Endothelial cell of umbilical vein (primary cell): ENCODE measurements around the gene NDUFB10. TPM values are rescaled to one million over a fixed set of nuclear protein-coding genes. Genes with fewer than 3 reads are reported as not detected.

ENCODE experiments used
- BruUV-seq: library from RNA; stranded (reverse); fragments of 400-500 nt; replicated peaks from 2 replicates; lab custom pipeline; 2021; lab: Mats Ljungman, UMichigan
- CTCF ChIA-PET: fragments of 300-600, 350-600 bp; sonication (Branson Sonifier 250); formaldehyde crosslinking; loops from one replicate; lab custom pipeline; 2021; ENCODE audit warnings: antibody characterized with exemption, inconsistent platforms; lab: Charles Lee
- POLR2A ChIA-PET: fragments of 300-600, 350-600 bp; sonication (Branson Sonifier 250); formaldehyde crosslinking; loops from one replicate; lab custom pipeline; 2021; ENCODE audit warnings: antibody characterized with exemption, inconsistent platforms; lab: Charles Lee
- DNase-seq: peaks from one replicate; pipeline ENCODE4 v3.0.0-alpha.2; 2011; ENCODE audit warnings: low read depth, low spot score
- FAIRE-seq: peaks from 2 replicates; lab custom pipeline; 2011; peaks lifted over from hg19 to GRCh38; lab: Jason Lieb, UNC
- H2AFZ ChIP-seq: 2 replicates; pipeline ENCODE4 v1.6.0; 2012; ENCODE audit warnings: low read depth, low read length, control low read depth, inconsistent platforms
- H3K27ac ChIP-seq: 2 replicates; pipeline ENCODE4 v1.5.1; 2011; ENCODE audit warnings: low read depth, mild to moderate bottlenecking, control low read depth, low read length, moderate library complexity; ENCODE audit not compliant: insufficient read depth
- H3K27me3 ChIP-seq, 2 experiments: 2 replicates each; pipeline versions ENCODE4 v1.6.0 to v1.6.1; 2011; ENCODE audit warnings: low read length in 2 of 2, mixed read lengths in 1 of 2; ENCODE audit not compliant: control insufficient read depth in 2 of 2, insufficient read depth in 2 of 2
- H3K36me3 ChIP-seq, 2 experiments: 2 replicates in 1 of 2; 3 replicates in 1 of 2; pipeline ENCODE4 v1.5.1; 2011; ENCODE audit warnings: low read length in 2 of 2, mild to moderate bottlenecking in 1 of 2, moderate library complexity in 1 of 2; ENCODE audit not compliant: control insufficient read depth in 2 of 2, insufficient read depth in 2 of 2; ENCODE audit errors: extremely low read depth in 1 of 2
- H3K4me1 ChIP-seq: 3 replicates; pipeline ENCODE4 v1.5.1; 2011; ENCODE audit warnings: mild to moderate bottlenecking, low read length; ENCODE audit not compliant: control insufficient read depth, insufficient read depth; ENCODE audit errors: extremely low read depth
- H3K4me2 ChIP-seq: 2 replicates; pipeline ENCODE4 v1.6.1; 2011; ENCODE audit warnings: low read length, control low read depth, mixed read lengths; ENCODE audit not compliant: insufficient read depth
- H3K4me3 ChIP-seq, 3 experiments: fragments of 200-600 bp in 1 of 3; sonication (generic), shearing (Covaris generic) in 1 of 3; replicated peaks in 1 of 3; 2 replicates each; pipeline ENCODE4 v1.5.1; 2011 to 2016; ENCODE audit warnings: control low read depth in 3 of 3, low read length in 3 of 3, mild to moderate bottlenecking in 2 of 3, inconsistent platforms in 1 of 3, low read depth in 1 of 3, moderate library complexity in 1 of 3; ENCODE audit not compliant: insufficient read depth in 1 of 3
- H3K79me2 ChIP-seq: 2 replicates; pipeline ENCODE4 v1.6.0; 2012; ENCODE audit warnings: low read length, inconsistent platforms; ENCODE audit not compliant: control insufficient read depth, insufficient read depth
- H3K9ac ChIP-seq: replicated peaks from 2 replicates; pipeline ENCODE3; 2011; ENCODE audit warnings: low read length, control low read depth; ENCODE audit not compliant: insufficient read depth; ENCODE audit errors: extremely low read depth
- H3K9me1 ChIP-seq: replicated peaks from 3 replicates; pipeline ENCODE4 v1.6.0; 2011; ENCODE audit warnings: mild to moderate bottlenecking, low read length; ENCODE audit not compliant: control insufficient read depth, insufficient read depth; ENCODE audit errors: extremely low read depth
- H3K9me3 ChIP-seq: replicated peaks from 2 replicates; pipeline ENCODE4 v1.5.1; 2012; ENCODE audit warnings: low read length, inconsistent platforms; ENCODE audit not compliant: control insufficient read depth, insufficient read depth
- H4K20me1 ChIP-seq: replicated peaks from 2 replicates; pipeline ENCODE3; 2011; ENCODE audit warnings: mild to moderate bottlenecking, low read length; ENCODE audit not compliant: control insufficient read depth, insufficient read depth; ENCODE audit errors: extremely low read depth
- EZH2 ChIP-seq: IDR thresholded peaks from 2 replicates; pipeline ENCODE4 v1.6.1; 2012; ENCODE audit warnings: borderline replicate concordance, low read depth, mild to moderate bottlenecking, moderate library complexity, low read length, inconsistent platforms; ENCODE audit not compliant: severe bottlenecking
- GATA2 ChIP-seq: IDR thresholded peaks from 2 replicates; pipeline ENCODE4 v1.7.0; 2011; ENCODE audit warnings: low read depth, mild to moderate bottlenecking, moderate library complexity, mixed read lengths, low read length; ENCODE audit not compliant: insufficient read length, insufficient read depth
- MAX ChIP-seq: IDR thresholded peaks from 2 replicates; pipeline ENCODE4 v1.6.1; 2011; ENCODE audit not compliant: insufficient read depth, insufficient read length
- MYC ChIP-seq: IDR thresholded peaks from one replicate; pipeline ENCODE4 v1.6.1; 2011; ENCODE audit warnings: mild to moderate bottlenecking, low read depth, low read length
- POLR2AphosphoS5 ChIP-seq: IDR thresholded peaks from 2 replicates; pipeline ENCODE4 v1.6.1; 2012; ENCODE audit warnings: low read depth, mild to moderate bottlenecking, control low read depth, low read length, moderate library complexity; ENCODE audit not compliant: insufficient read depth
- dilution Hi-C: fragments of 300-500 bp; cut with MboI; formaldehyde crosslinking; loops from one replicate; pipeline ENCODE4 v1.15.0; 2019; ENCODE audit warnings: low sequenced_read_pairs; ENCODE audit not compliant: extremely low pct_ligation_motif_present
- intact Hi-C: fragments of 100-400 bp; cut with micrococcal nuclease; formaldehyde crosslinking; loops from one replicate; pipeline ENCODE4 v1.10.0; 2022
- polyA plus RNA-seq, 4 experiments: library from polyadenylated mRNA; depleted of rRNA in 3 of 4; stranded (reverse) in 3 of 4; unstranded in 1 of 4; fragments of >200 nt; gene quantifications; 2 replicates each; pipeline versions ENCODE4 v1.2.1 to v1.2.3, GENCODE V29; 2011 to 2012; ENCODE audit warnings: missing spikeins in 1 of 4
- total RNA-seq: library from RNA; stranded (reverse); gene quantifications from 2 replicates; pipeline ENCODE4 v1.2.3, GENCODE V29; 2021
- TF ChIP-seq, protein P1 (sequence below), 2 donors: IDR thresholded peaks; 1 replicate in 1 of 2; 2 replicates in 1 of 2; pipeline ENCODE4 v1.5.1; 2011; ENCODE audit warnings: low read length in 2 of 2, mild to moderate bottlenecking in 2 of 2, moderate library complexity in 2 of 2, control low read depth in 1 of 2, inconsistent platforms in 1 of 2, low read depth in 1 of 2; ENCODE audit not compliant: insufficient read depth in 1 of 2; ENCODE audit errors: extremely low read depth in 1 of 2

NDUFB10 gene
- total and polyA plus RNA-seq, 2 donors (not counting 3 experiments of a cell fraction or from before 2014, with no cell fraction given): 124 to 167 TPM

DNA sequence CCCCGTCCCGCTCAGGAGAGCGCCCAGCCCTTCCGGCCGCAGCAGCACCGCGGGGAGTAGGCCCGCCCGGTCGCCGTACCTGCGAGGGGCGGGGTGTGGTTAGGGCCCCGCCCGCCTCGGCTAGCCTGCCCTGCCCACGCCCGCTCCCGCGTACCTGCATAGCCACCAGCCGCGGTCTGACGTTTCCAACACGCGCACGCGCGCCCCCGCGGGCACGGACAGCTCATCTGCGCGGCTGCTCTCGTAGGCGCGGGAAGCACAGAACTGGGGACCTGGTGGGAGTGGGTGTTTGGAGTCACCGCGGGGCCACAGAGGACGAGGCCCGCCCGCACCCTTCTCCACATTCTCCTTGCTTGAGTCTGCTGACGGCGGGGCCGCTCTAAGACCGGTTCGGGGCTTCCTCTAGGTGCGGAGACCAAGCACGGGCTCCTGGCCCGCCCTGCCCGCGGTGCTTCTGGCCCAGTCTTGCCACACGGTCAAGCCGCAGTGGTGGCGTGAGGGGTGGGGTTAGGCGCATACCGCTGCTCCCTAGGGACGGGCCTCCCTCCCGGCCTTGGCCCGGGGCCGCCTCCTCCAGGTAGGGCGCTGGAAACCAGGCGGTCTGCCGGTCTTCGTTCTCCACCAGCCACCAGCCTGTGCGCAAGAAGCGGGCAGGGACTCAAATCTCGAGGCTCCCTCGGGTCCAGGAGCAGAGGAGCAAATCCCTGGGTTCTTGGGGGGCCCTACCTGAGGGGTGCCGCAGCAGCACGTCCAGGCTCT lies 20.1 kb downstream of the NDUFB10 start:
- Histone ChIP-seq H3K4me1 (peaks cover 7% of the 10 kb centered on the region), H3K4me2 (no peak overlapping the region), H4K20me1 (no peaks in the 10 kb centered on the region), H2AFZ (no peak overlapping the region), H3K27me3 (peaks cover 35 to 41% of the 10 kb centered on the region in 2 experiments), H3K9ac (no peak overlapping the region), H3K4me3 (no peak overlapping the region), H3K9me3 (no peaks in the 10 kb centered on the region), H3K9me1 (no peaks in the 10 kb centered on the region), H3K27ac (no peak overlapping the region), H3K36me3 (peaks cover 9 to 35% of the 10 kb centered on the region in 2 experiments), H3K79me2 (no peaks in the 10 kb centered on the region)
- ChIA-PET POLR2A (no interaction called here), CTCF (interaction anchor here (0.9 to 5.0 kb wide), 2 partner anchors 24 to 161 kb away, joined by 3 to 21 read pairs; no protein-coding TSS in a partner anchor)
- TF ChIP-seq POLR2AphosphoS5 (peak; percentile 30), GATA2 (no peak)
- BruUV-seq: no TSS peak
- DNase-seq: no peak
- intact Hi-C loops (no loop called here), dilution Hi-C loops (no loop called here)
- no peak for FAIRE-seq

DNA sequence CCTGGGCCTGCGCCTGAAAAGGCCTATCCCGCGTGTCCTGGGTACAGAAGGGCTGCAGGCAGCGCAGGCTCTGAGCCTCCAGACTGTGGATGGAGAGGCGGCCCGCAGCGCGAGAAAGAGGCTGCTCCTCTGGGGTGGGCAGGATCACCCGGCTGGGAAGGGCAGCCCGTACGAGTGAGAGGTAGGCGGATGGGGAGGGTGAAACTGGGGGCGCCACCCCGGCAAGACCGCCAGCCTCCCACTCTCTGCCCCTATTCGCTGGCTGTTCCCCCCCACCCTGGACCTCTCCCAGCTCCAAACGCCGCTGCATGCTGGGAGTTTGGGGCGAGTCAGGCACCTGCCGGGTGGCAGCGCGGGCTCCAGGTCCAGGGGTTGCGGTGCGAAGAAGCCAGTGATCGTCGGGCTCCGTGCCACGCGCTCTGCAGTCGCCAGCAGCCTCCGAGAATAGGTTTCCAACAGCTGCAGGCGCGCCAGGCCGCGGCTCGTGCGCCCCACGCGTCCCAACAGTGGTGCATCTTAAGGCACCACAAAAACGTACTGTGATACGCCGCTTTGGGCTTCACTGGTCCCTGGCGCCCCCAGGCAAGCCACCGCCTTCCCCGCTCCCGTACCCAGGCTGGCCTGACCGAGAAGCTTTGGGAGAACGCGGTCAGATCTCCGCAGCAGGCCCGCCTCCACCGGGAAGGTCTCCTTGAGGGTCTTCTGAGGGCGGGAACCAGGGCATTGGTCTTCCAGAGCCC lies 20.9 kb downstream of the NDUFB10 start:
- H4K20me1 ChIP-seq: no peaks in the 10 kb centered on the region
- no peak for TF ChIP-seq MYC
- TF ChIP-seq MAX: no peak
- TF ChIP-seq EZH2: peak; percentile 98
- TF ChIP-seq, protein P1, sequence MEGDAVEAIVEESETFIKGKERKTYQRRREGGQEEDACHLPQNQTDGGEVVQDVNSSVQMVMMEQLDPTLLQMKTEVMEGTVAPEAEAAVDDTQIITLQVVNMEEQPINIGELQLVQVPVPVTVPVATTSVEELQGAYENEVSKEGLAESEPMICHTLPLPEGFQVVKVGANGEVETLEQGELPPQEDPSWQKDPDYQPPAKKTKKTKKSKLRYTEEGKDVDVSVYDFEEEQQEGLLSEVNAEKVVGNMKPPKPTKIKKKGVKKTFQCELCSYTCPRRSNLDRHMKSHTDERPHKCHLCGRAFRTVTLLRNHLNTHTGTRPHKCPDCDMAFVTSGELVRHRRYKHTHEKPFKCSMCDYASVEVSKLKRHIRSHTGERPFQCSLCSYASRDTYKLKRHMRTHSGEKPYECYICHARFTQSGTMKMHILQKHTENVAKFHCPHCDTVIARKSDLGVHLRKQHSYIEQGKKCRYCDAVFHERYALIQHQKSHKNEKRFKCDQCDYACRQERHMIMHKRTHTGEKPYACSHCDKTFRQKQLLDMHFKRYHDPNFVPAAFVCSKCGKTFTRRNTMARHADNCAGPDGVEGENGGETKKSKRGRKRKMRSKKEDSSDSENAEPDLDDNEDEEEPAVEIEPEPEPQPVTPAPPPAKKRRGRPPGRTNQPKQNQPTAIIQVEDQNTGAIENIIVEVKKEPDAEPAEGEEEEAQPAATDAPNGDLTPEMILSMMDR (IDR thresholded peaks at IDR 0.05; ENCODE audit: extremely low read depth in 1 of 2, insufficient read depth in 1 of 2, low read depth in 1 of 2, low read length in 2 of 2): no peak
- H3K27ac ChIP-seq: no peak overlapping the region
- no peak overlapping the region for H3K4me2 ChIP-seq
- ChIA-PET POLR2A (interaction anchor here (0.6 kb wide), 1 partner anchor 175 kb away, joined by 4 read pairs; the partner anchor contains the start of gene TRAF7), CTCF (interaction anchor here (5.0 kb wide), 1 partner anchor 161 kb away, joined by 21 read pairs; no protein-coding TSS in a partner anchor)
- peaks cover 3% of the 10 kb centered on the region for H3K79me2 ChIP-seq
- dilution Hi-C loops (no loop called here), intact Hi-C loops (no loop called here)
- DNase-seq: no peak
- FAIRE-seq: no peak
- no peaks in the 10 kb centered on the region for H3K9me1 ChIP-seq
- peaks cover 7 to 29% of the 10 kb centered on the region in 2 experiments for H3K36me3 ChIP-seq
- peaks cover 35 to 41% of the 10 kb centered on the region in 2 experiments for H3K27me3 ChIP-seq
- no peak overlapping the region for H3K4me3 ChIP-seq
- peaks cover 13% of the 10 kb centered on the region for H3K4me1 ChIP-seq
- no peak overlapping the region for H3K9ac ChIP-seq
- no peaks in the 10 kb centered on the region for H3K9me3 ChIP-seq
- BruUV-seq: no TSS peak
- no peak overlapping the region for H2AFZ ChIP-seq
